H1 (cell line): ENCODE measurements around the gene INPP4B. TPM values are rescaled to one million over a fixed set of nuclear protein-coding genes. Genes with fewer than 3 reads are reported as not detected.

Experiments
- BCL11A ChIP-seq, 2 experiments: IDR thresholded peaks; one replicate each; pipeline ENCODE4 v1.6.1; 2011; ENCODE audit warnings: low read depth in 2 of 2, low read length in 2 of 2, mild to moderate bottlenecking in 2 of 2
- JUN ChIP-seq: IDR thresholded peaks from 2 replicates; pipeline ENCODE4 v1.6.1; 2011; ENCODE audit warnings: low read depth, mild to moderate bottlenecking, improper control_type of control experiment, low read length
- NANOG ChIP-seq: IDR thresholded peaks from 2 replicates; pipeline ENCODE4 v1.6.1; 2011; ENCODE audit warnings: low read length, low read depth, mild to moderate bottlenecking, inconsistent platforms; ENCODE audit not compliant: insufficient read depth, poor library complexity, severe bottlenecking
- RFX5 ChIP-seq: IDR thresholded peaks from 2 replicates; pipeline ENCODE4 v1.6.1; 2011; ENCODE audit warnings: low read depth, low read length, improper control_type of control experiment, borderline replicate concordance
- SAP30 ChIP-seq: fragments of 300-600 bp; sonication (generic); IDR thresholded peaks from 2 replicates; pipeline ENCODE4 v1.7.1; 2012; ENCODE audit warnings: low read length, moderate library complexity, mild to moderate bottlenecking, inconsistent platforms; ENCODE audit not compliant: insufficient read depth, insufficient replicate concordance
- SIRT6 ChIP-seq: IDR thresholded peaks from one replicate; pipeline ENCODE4 v1.7.1; 2012; ENCODE audit warnings: low read length, inconsistent platforms
- SP1 ChIP-seq: IDR thresholded peaks from 2 replicates; pipeline ENCODE4 v1.6.1; 2011; ENCODE audit warnings: low read depth, low read length
- SRF ChIP-seq: IDR thresholded peaks from 2 replicates; pipeline ENCODE4 v1.6.1; 2011; ENCODE audit warnings: mild to moderate bottlenecking, low read depth, low read length, moderate library complexity
- ZNF274 ChIP-seq: IDR thresholded peaks from 2 replicates; pipeline ENCODE4 v1.7.0; 2012; ENCODE audit warnings: low read length, borderline replicate concordance; ENCODE audit errors: extremely low read depth
- polyA plus RNA-seq, 7 experiments: library from polyadenylated mRNA; depleted of rRNA in 3 of 7; stranded (reverse) in 5 of 7; unstranded in 2 of 7; fragments of >200 nt in 5 of 7; fragments of 200-250 nt in 2 of 7; gene quantifications; 1 replicate in 5 of 7; 2 replicates in 1 of 7; 4 replicates in 1 of 7; pipeline versions ENCODE4 v1.2.1 to v1.2.3, GENCODE V29; 2011 to 2013; ENCODE audit warnings: missing spikeins in 2 of 7, mixed read lengths in 2 of 7
- total RNA-seq: library from RNA; stranded (reverse); fragmentation: NEBNext Ultra II Directional; extraction: Animal tissue kit (Norgen Biotek cat#: 25700); gene quantifications from 2 replicates; pipeline ENCODE4 v1.2.1, GENCODE V29; 2021
- TF ChIP-seq, protein P1 (sequence below): fragments of 300-600 bp; sonication (generic); IDR thresholded peaks from 2 replicates; pipeline ENCODE4 v1.7.1; 2012; ENCODE audit warnings: low read length, moderate library complexity, mild to moderate bottlenecking, inconsistent platforms; ENCODE audit not compliant: insufficient replicate concordance
- TF ChIP-seq, protein P2 (sequence below): IDR thresholded peaks from 2 replicates; pipeline ENCODE4 v1.6.1; 2012; ENCODE audit warnings: inconsistent platforms

The INPP4B gene
- total and polyA plus RNA-seq, 2 of the 8 experiments (the other 6 are each of a cell fraction or from before 2014, with no cell fraction given) = 0.11 to 0.54 TPM

DNA sequence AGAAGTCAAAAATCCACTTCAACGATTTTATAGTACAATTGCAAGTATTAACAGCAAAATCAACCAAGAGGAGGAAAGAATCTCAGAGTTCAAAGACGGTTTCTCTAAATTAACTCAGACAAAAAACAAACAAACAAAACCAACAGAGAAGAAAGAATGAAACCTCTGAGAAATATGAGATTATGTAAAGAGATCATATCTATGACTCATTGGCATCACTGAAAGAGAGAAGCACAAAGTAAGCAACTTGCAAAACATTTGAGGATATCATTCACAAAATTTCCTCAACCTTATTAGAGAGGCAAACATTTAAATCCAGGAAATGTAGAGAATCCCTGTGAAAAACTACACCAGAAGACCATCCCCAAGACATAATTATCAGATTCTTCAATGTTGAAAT lies 370.4 kb downstream of the INPP4B start (continued):
- TF ChIP-seq, protein P1, sequence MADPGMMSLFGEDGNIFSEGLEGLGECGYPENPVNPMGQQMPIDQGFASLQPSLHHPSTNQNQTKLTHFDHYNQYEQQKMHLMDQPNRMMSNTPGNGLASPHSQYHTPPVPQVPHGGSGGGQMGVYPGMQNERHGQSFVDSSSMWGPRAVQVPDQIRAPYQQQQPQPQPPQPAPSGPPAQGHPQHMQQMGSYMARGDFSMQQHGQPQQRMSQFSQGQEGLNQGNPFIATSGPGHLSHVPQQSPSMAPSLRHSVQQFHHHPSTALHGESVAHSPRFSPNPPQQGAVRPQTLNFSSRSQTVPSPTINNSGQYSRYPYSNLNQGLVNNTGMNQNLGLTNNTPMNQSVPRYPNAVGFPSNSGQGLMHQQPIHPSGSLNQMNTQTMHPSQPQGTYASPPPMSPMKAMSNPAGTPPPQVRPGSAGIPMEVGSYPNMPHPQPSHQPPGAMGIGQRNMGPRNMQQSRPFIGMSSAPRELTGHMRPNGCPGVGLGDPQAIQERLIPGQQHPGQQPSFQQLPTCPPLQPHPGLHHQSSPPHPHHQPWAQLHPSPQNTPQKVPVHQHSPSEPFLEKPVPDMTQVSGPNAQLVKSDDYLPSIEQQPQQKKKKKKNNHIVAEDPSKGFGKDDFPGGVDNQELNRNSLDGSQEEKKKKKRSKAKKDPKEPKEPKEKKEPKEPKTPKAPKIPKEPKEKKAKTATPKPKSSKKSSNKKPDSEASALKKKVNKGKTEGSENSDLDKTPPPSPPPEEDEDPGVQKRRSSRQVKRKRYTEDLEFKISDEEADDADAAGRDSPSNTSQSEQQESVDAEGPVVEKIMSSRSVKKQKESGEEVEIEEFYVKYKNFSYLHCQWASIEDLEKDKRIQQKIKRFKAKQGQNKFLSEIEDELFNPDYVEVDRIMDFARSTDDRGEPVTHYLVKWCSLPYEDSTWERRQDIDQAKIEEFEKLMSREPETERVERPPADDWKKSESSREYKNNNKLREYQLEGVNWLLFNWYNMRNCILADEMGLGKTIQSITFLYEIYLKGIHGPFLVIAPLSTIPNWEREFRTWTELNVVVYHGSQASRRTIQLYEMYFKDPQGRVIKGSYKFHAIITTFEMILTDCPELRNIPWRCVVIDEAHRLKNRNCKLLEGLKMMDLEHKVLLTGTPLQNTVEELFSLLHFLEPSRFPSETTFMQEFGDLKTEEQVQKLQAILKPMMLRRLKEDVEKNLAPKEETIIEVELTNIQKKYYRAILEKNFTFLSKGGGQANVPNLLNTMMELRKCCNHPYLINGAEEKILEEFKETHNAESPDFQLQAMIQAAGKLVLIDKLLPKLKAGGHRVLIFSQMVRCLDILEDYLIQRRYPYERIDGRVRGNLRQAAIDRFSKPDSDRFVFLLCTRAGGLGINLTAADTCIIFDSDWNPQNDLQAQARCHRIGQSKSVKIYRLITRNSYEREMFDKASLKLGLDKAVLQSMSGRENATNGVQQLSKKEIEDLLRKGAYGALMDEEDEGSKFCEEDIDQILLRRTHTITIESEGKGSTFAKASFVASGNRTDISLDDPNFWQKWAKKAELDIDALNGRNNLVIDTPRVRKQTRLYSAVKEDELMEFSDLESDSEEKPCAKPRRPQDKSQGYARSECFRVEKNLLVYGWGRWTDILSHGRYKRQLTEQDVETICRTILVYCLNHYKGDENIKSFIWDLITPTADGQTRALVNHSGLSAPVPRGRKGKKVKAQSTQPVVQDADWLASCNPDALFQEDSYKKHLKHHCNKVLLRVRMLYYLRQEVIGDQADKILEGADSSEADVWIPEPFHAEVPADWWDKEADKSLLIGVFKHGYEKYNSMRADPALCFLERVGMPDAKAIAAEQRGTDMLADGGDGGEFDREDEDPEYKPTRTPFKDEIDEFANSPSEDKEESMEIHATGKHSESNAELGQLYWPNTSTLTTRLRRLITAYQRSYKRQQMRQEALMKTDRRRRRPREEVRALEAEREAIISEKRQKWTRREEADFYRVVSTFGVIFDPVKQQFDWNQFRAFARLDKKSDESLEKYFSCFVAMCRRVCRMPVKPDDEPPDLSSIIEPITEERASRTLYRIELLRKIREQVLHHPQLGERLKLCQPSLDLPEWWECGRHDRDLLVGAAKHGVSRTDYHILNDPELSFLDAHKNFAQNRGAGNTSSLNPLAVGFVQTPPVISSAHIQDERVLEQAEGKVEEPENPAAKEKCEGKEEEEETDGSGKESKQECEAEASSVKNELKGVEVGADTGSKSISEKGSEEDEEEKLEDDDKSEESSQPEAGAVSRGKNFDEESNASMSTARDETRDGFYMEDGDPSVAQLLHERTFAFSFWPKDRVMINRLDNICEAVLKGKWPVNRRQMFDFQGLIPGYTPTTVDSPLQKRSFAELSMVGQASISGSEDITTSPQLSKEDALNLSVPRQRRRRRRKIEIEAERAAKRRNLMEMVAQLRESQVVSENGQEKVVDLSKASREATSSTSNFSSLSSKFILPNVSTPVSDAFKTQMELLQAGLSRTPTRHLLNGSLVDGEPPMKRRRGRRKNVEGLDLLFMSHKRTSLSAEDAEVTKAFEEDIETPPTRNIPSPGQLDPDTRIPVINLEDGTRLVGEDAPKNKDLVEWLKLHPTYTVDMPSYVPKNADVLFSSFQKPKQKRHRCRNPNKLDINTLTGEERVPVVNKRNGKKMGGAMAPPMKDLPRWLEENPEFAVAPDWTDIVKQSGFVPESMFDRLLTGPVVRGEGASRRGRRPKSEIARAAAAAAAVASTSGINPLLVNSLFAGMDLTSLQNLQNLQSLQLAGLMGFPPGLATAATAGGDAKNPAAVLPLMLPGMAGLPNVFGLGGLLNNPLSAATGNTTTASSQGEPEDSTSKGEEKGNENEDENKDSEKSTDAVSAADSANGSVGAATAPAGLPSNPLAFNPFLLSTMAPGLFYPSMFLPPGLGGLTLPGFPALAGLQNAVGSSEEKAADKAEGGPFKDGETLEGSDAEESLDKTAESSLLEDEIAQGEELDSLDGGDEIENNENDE = no peak
- no peak for TF ChIP-seq NANOG
- TF ChIP-seq, protein P2, sequence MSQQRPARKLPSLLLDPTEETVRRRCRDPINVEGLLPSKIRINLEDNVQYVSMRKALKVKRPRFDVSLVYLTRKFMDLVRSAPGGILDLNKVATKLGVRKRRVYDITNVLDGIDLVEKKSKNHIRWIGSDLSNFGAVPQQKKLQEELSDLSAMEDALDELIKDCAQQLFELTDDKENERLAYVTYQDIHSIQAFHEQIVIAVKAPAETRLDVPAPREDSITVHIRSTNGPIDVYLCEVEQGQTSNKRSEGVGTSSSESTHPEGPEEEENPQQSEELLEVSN = no peak
- TF ChIP-seq SP1 = no peak
- TF ChIP-seq SIRT6 = no peak
- TF ChIP-seq RFX5 = no peak
- TF ChIP-seq JUN = no peak
- TF ChIP-seq SAP30 = no peak
- TF ChIP-seq SRF = no peak
- no peak for TF ChIP-seq ZNF274
- TF ChIP-seq BCL11A (IDR thresholded peaks at IDR 0.05; ENCODE audit: low read depth in 2 of 2, low read length in 2 of 2) = no peak
